ENCODE results near the gene ART1.

DNA sequence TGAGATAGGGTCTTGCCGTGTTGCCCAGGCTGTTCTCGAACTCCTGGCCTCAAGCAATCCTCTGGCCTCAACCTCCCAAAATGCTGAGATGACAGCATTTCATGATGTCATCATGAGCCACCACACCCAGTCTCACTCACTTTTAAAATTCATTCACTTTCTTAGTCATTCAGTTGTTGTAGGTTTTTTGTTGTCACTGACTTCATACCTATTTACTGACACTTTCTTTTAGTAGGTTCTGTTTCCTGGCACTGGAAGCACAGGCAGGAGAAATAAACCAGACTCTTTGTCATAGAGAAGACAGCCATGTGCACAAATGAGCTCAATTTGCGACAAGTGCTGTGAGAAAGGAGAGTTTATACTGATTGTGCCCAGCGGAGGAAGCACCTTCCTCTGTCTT lies 13.6 kb upstream of the ART1 start:
- no peak for TF ChIP-seq EP300 (IDR thresholded peaks at IDR 0.05; ENCODE audit: borderline replicate concordance)
- no peak for TF ChIP-seq CREB1 (IDR thresholded peaks at IDR 0.05; ENCODE audit: low read depth)
- TF ChIP-seq, protein P1, sequence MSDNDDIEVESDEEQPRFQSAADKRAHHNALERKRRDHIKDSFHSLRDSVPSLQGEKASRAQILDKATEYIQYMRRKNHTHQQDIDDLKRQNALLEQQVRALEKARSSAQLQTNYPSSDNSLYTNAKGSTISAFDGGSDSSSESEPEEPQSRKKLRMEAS (IDR thresholded peaks at IDR 0.05) = no peak
- no peak for TF ChIP-seq ZBTB7A (IDR thresholded peaks at IDR 0.05; ENCODE audit: low read depth)
- TF ChIP-seq REST (IDR thresholded peaks at IDR 0.05; ENCODE audit: low read depth) = no peak
- no peak for TF ChIP-seq FOXM1 (IDR thresholded peaks at IDR 0.05; ENCODE audit: borderline replicate concordance, low read depth)
- no peak for TF ChIP-seq TCF12 (IDR thresholded peaks at IDR 0.05; ENCODE audit: low read depth)
- no peak for TF ChIP-seq RAD21 (IDR thresholded peaks at IDR 0.05; ENCODE audit: low read depth)
- no peak for TF ChIP-seq USF1 (IDR thresholded peaks at IDR 0.05)
- TF ChIP-seq NFIC (IDR thresholded peaks at IDR 0.05) = no peak
